Neuron (in vitro differentiated cells): ENCODE measurements around the gene WDR31.
A peak's percentile ranks its signal among the peaks of the same experiment; 100 is the strongest.
"Not testable (repeated sequence)": the region's sequence is repeated elsewhere in the genome, so short reads cannot be mapped to it uniquely, and the experiment has no call there.

Source experiments
- H2AFZ ChIP-seq: one replicate; pipeline ENCODE4 v1.6.1; 2013; ENCODE audit warnings: low read depth, mild to moderate bottlenecking, inconsistent platforms, low read length, moderate library complexity
- H3K27me3 ChIP-seq: one replicate; pipeline ENCODE4 v1.6.1; 2013; ENCODE audit warnings: low read length; ENCODE audit not compliant: insufficient read depth
- H3K36me3 ChIP-seq: one replicate; pipeline ENCODE4 v1.6.1; 2013; ENCODE audit warnings: low read length; ENCODE audit not compliant: insufficient read depth
- H3K4me1 ChIP-seq: one replicate; pipeline ENCODE4 v1.6.1; 2013; ENCODE audit warnings: low read length; ENCODE audit not compliant: insufficient read depth
- H3K4me3 ChIP-seq: 2 replicates; pipeline ENCODE4 v1.5.1; 2013; ENCODE audit warnings: mild to moderate bottlenecking, low read length, moderate library complexity
- H3K9me3 ChIP-seq: one replicate; pipeline ENCODE4 v1.6.1; 2013; ENCODE audit warnings: low read length

Gene WDR31

DNA sequence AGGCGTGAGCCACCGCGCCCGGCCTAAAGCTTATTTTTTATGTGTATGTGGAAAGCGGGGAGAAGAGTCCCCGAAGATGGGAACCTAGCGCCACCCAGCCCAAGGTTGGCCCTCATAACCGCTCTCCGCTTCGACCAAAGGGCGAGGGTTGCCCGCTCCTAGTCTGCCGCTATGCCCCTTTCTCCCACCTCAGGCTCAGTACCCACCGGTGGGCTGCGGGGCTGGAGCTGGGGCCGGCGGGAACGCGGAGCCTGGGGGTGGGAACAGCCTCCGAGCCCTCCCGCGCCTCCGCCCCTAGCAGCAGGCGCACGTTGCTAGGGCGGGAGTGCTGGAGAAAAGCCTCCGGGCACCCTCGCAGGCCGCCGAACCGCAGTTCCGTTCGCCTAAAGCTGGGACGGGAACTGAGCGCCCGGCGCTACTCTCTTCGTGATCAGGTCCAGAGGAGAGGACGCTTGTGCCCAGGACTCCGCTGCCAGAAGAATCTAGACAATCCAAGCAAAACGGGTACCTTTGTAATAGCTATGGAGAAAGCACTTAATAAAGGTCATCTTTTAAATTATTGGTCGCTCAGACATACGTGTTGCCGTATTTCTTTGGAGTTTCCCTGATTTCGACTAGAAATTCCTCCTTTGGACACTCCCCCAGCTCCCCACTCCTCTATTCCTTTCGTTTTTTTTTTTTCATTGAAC lies at the start of gene WDR31:
TSS of gene WDR31 (minus strand) at position 265 of the 689 bp plus-strand sequence. CDS start 8,253 bp downstream, outside the sequence.
- H3K4me1 ChIP-seq: peaks cover 8% of the 10 kb centered on the region
- peak within 1 kb of the TSS; percentile 100 for H2AFZ ChIP-seq
- H3K36me3 ChIP-seq: no peaks in the 10 kb centered on the region
- H3K4me3 ChIP-seq: peak within 1 kb of the TSS; percentile 71
- H3K9me3 ChIP-seq: no peaks in the 10 kb centered on the region
- H3K27me3 ChIP-seq: peaks cover 2% of the 10 kb centered on the region

DNA sequence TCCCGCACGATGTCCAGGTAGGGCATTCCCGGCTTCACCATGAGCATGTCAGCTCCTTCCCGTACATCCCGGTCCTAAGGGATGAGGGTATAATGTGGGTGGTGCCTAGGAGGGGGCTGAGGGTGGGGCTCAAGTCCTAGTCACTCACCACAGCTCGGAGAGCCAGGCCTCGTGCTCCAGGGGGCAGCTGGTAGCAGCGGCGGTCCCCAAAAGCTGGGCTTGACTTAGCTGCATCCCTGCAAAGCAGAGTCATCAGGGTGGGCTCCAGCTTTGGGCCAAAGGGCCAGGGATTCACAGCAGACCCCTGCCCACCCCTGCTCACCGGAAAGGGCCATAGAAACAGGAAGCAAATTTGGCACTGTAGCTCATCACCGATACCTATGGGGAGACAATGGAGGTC lies 49.4 kb upstream of the WDR31 start:
- Histone ChIP-seq H3K4me1 (no peaks in the 10 kb centered on the region), H2AFZ (no peak overlapping the region), H3K27me3 (no peaks in the 10 kb centered on the region), H3K9me3 (no peaks in the 10 kb centered on the region), H3K4me3 (no peak overlapping the region), H3K36me3 (peaks cover 60% of the 10 kb centered on the region)

DNA sequence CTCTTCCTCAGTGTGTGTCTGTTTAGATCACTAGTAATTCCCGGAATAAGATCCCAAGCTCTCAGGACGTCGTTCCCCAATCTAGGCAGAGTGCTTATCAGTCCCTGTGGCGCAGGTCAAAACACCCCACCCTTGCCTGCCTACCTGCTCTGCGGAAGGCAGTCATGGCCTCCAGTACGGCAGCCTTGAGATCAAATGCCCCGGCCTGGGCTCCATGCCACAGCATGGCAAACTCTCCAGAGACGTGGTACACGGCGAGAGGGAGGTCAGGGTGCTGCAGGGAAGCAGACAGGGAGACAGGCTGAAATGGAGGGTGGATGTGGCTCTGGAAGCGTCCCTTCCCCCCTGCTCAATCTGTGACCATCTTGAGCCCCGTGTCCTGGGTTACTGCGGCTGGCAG lies 48.8 kb upstream of the WDR31 start:
- Histone ChIP-seq H2AFZ (no peak overlapping the region), H3K27me3 (no peaks in the 10 kb centered on the region), H3K36me3 (peaks cover 60% of the 10 kb centered on the region), H3K9me3 (no peaks in the 10 kb centered on the region), H3K4me3 (no peak overlapping the region), H3K4me1 (no peaks in the 10 kb centered on the region)

DNA sequence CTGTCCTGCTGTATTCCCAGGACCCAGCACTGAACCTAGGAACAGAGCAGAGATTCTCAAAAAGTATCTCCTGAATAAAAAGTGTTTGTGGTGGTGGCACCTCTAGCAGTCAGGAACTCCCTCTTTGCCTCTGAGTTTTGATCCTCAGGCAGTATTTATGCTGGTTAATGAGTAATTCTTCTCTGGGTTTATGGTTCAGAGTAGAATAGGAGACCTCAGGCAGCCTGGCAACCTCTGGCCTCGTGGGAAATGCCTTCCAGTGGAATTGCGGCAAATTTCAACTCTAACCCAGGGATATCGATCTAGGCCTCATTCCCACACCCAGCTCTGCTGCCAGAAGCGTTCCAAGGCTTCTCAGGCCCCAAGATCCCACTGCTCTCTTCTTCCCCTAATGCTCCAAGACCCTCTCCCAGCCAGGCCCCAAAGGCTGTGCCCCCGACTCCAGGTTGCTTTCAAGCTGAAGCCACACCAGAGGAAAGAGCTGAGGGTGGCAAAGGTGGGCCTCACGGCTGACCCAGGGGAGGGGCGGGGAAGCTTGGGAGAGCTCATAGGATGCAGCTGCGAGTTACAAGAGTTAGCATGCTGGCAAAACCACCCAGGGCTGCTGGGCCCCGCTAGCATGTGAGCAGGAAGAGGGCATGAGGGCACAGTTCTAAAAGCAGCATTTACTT lies 47.6 kb upstream of the WDR31 start:
- H3K9me3 ChIP-seq: no peaks in the 10 kb centered on the region
- no peak overlapping the region for H2AFZ ChIP-seq
- H3K4me1 ChIP-seq: no peaks in the 10 kb centered on the region
- no peaks in the 10 kb centered on the region for H3K27me3 ChIP-seq
- no peak overlapping the region for H3K4me3 ChIP-seq
- H3K36me3 ChIP-seq: peaks cover 54% of the 10 kb centered on the region

DNA sequence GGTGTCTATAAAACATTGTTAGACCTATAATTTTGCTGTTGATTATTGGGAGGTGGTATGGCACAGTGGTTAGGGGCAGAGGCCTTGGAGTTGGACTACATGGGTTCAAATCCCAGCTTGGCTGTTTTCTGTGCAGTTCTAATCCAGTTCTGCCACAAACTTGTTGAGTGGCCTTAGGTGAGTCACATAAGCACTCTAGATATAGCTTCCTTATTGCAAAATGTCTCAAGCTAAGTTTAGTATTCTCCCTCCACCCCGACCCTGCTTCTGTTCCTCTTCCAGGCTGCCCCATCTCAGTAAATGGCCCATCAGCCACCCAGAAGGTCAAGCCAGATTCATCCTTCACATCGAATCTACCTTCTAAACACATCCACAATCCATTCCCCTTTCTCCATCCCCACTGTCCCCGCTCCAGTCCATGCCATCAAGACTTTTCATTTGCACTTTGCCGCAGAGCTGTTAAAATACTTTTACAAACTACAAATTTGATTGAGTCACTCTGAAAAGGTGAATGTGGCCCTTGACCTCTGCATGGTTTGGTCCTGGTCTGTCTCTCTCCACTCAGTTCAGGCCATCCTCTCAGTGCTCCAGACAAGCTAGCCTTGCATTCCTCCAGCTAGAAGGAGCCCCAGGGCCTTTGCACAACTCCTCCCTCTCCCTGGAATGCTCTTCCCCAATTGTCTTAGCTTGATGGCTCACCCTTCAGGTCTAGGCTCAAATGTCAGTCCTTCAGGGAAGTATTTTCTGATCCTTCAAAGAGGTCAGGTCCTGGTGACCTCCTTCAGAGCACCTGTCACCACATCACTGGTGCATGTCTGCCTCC lies 46.7 kb upstream of the WDR31 start:
- Histone ChIP-seq H3K27me3 (no peaks in the 10 kb centered on the region), H3K4me1 (no peaks in the 10 kb centered on the region), H2AFZ (no peak overlapping the region), H3K4me3 (no peak overlapping the region), H3K9me3 (no peaks in the 10 kb centered on the region), H3K36me3 (peaks cover 48% of the 10 kb centered on the region)

DNA sequence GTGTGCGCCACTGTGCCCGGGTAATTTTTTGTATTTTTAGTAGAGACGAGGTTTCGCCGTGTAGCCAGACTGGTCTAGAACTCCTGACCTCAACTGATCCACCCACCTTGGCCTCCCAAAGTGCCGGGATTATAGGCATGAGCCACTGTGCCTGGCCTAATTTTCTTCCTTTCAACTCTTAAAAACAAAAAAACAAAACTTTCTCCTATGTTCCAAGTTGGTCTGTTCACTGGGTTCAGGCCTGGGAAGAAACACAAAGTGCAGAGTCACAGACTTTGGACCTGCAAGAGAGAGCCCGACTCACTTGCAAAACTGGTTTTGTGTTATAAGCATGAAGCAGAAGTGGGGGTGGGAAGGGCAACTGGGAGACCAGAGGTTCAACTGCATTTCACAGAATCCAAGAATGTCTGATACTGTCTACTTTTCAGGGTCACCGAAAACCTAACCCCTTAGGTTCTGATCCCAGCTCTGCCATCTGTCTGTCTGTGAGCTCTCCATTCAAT lies 41.9 kb upstream of the WDR31 start:
- Histone ChIP-seq H3K4me3 (no peak overlapping the region), H3K9me3 (no peaks in the 10 kb centered on the region), H3K36me3 (peaks cover 4% of the 10 kb centered on the region), H3K4me1 (peaks cover 3% of the 10 kb centered on the region), H3K27me3 (no peaks in the 10 kb centered on the region), H2AFZ (no peak overlapping the region)

DNA sequence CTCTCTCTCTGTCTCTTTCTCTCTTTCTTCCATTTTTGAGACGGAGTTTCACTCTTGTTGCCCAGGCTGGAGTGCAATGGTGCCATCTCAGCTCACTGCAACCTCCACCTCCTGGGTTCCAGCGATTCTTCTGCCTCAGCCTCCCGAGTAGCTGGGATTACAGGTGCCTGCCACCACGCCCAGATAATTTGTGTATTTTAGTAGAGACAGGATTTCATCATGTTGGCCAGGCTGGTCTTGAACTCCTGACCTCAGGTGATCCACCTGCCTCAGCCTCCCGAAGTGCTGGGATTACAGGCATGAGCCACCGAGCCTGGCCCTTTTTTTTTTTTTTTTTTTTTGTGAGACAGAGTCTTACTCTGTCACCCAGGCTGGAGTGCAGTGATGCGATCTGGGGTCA lies 41.4 kb upstream of the WDR31 start:
- H3K27me3 ChIP-seq, H3K9me3 ChIP-seq, H3K4me1 ChIP-seq, H3K4me3 ChIP-seq, H2AFZ ChIP-seq, H3K36me3 ChIP-seq: not testable (repeated sequence)

DNA sequence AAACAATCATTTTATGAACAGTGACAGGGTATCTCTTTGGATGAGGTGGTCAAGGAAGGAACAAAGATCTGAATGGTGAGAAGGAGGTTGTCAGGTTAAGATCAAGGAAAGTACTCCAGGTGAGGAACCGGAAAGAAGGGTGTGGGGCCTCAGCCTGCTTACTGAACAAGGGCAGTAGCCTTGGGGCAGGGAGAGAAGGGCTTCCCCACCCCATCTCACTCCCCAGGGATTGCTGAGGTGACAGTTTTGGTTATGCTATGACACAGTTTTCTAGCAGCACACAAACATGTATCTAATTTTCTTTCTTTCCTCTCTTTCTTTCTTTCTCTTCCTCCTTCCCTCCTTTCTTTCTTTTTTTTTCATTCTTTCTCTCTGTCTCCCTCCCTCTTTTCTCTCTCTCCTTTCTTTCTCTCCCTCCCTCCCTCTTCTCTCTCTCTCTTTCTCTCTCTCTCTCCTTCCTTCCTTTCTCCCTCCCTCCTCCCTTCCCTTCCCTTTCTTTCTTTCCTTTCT lies 40.8 kb upstream of the WDR31 start:
- H3K36me3 ChIP-seq: no peaks in the 10 kb centered on the region
- no peaks in the 10 kb centered on the region for H3K9me3 ChIP-seq
- peaks cover 3% of the 10 kb centered on the region for H3K4me1 ChIP-seq
- no peak overlapping the region for H3K4me3 ChIP-seq
- no peak overlapping the region for H2AFZ ChIP-seq
- no peaks in the 10 kb centered on the region for H3K27me3 ChIP-seq

DNA sequence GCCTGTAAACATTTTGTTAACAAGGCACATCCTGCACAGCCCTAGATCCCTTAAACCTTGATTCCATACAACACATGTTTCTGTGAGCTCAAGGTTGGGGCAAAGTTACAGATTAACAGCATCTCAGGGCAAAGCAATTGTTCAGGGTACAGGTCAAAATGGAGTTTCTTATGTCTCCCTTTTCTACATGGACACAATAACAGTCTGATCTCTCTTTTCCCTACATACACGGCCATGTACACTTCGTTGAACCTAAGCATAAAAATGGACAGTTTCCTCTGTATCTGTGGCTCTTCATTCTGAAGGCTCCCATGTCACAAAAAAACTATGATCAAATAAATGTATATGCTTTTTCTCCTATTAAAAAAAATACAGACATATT lies 39.7 kb upstream of the WDR31 start:
- not testable (repeated sequence) for H2AFZ ChIP-seq, H3K36me3 ChIP-seq, H3K4me1 ChIP-seq, H3K9me3 ChIP-seq, H3K4me3 ChIP-seq, H3K27me3 ChIP-seq

DNA sequence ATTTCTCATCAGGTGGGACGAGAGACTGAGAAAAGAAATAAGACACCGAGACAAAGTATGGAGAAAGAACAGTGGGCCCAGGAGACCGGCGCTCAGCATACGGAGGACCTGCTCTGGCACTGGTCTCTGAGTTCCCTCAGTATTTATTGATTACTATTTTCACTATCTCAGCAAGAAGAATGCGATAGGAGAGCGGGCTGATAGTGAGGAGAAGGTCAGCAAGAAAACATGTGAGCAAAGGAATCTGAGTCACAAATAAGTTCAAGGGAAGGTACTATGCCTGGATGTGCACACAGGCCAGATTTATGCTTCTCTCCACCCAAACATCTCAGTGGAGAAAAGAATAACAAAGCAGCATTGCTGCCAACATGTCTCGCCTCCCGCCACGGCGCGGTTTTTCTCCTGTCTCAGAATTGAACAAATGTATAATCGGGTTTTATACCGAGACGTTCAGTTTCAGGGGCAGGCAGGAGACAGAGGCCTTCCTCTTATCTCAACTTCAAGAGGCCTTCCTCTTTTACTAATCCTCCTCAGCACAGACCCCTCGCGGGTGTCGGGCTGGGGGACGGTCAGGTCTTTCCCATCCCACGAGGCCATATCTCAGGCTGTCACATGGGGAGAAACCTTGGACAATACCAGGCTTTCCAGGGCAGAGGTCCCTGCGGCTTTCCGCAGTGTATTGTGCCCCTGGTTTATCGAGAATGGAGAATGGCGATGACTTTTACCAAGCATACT lies 39.2 kb upstream of the WDR31 start:
- H2AFZ ChIP-seq, H3K4me1 ChIP-seq, H3K27me3 ChIP-seq, H3K9me3 ChIP-seq, H3K36me3 ChIP-seq, H3K4me3 ChIP-seq: not testable (repeated sequence)

DNA sequence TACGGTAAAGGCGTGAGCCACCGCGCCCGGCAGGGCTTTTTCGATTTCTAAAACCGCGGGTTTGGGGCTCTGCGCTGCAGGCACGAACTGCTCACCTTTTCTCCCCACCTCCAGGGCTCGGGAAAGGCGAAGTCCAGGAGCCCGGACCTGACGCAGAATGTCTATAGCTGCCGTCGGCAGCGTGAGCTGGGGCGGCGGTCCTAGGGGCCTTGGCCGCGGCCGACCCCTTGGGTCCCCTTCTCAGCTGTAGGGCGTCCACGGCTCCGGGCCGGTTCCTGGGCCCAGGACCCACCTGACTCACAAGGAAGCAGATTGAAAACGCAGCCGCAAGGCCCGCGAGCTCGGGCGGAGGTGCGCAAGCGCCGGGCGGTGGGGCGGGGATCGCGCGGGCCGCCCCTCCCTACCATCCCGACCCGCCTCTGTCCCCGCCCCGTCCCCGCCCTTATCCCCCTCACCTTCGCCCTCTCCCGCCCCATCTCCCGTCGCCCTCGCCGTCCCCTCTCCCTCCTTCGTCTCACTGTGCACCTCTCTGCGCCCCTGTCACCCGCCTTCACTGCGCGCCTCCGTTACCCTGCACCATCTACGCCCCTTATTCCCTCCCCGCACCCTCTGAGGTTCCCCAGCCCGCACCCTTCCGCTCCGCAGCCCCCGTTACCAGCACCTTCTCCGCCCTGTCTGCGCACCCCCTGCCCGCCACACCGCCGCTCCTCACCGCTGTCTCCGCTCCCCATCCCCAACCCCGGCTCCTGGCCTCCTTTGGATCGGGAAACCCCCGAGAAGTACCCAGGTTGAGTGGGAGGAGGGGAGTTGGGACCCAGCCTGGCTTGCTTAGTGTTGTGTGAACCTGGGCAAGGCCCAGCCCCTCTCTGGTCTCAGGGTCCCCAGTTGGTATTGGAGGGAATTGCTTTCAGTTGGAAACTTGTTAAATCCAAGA lies 36.8 kb upstream of the WDR31 start, which contains the start of gene HDHD3:
TSS of gene HDHD3 (minus strand) at position 353 of the 934 bp plus-strand sequence. CDS start 2,632 bp downstream, outside the sequence.
- Histone ChIP-seq H3K4me1 (peaks cover 3% of the 10 kb centered on the region), H2AFZ (peak within 1 kb of the TSS; percentile 74), H3K4me3 (peak within 1 kb of the TSS; percentile 94)

More for the DNA sequence above, 36.8 kb upstream of the WDR31 start, which contains the start of gene HDHD3:
- H3K36me3 ChIP-seq: peaks cover 6% of the 10 kb centered on the region
- H3K27me3 ChIP-seq: no peaks in the 10 kb centered on the region
- H3K9me3 ChIP-seq: no peaks in the 10 kb centered on the region
